Measurements from ENCODE around the gene ZDHHC14. TPM values are rescaled to one million over a fixed set of nuclear protein-coding genes. Genes with fewer than 3 reads are reported as not detected.
A peak's percentile ranks its signal among the peaks of the same experiment; 100 is the strongest.

Gene ZDHHC14
- polyA plus RNA-seq, 1 donor (not counting 4 experiments of a cell fraction or from before 2014, with no cell fraction given) = 6.4 TPM

DNA sequence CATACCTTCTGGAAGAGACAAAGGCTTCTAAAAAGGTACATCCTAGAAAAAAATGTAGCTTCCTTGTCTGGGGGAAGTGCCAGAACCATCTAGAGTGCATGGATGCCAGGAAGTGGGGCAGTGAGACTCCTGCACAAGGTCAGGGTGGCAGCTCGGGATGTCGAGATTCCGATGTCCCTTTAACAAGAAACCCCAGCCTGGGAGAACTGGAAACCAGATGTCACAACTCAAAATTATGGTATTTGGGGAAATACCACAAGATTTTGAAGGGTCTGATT is 168.4 kb downstream of the ZDHHC14 start:
- Histone ChIP-seq H3K36me3 (ENCODE audit: control insufficient read depth in 2 of 2, extremely low read depth in 1 of 2, insufficient read depth in 2 of 2, low read length in 2 of 2) (no peaks in the 10 kb centered on the region), H3K4me1 (ENCODE audit: control insufficient read depth, extremely low read depth, insufficient read depth, low read length) (peaks cover 13% of the 10 kb centered on the region), H3K4me3 (ENCODE audit: control insufficient read depth in 2 of 3, extremely low read depth in 1 of 3, insufficient read depth in 2 of 3, low read depth in 1 of 3, low read length in 3 of 3) (no peak overlapping the region), H3K27me3 (ENCODE audit: control insufficient read depth, extremely low read depth, insufficient read depth, low read length) (no peaks in the 10 kb centered on the region), H3K27ac (ENCODE audit: control insufficient read depth, insufficient read depth, low read length) (no peak overlapping the region), H3K9ac (ENCODE audit: control insufficient read depth, extremely low read depth, insufficient read depth, low read length) (no peak overlapping the region), H3K9me3 (ENCODE audit: control insufficient read depth, low read depth, low read length) (no peaks in the 10 kb centered on the region), H3K9me1 (ENCODE audit: control insufficient read depth, extremely low read depth, insufficient read depth, low read length) (peaks cover 5% of the 10 kb centered on the region), H2AFZ (ENCODE audit: control insufficient read depth, low read length) (no peak overlapping the region), H3K4me2 (ENCODE audit: control insufficient read depth, extremely low read depth, insufficient read depth, low read depth, low read length) (no peak overlapping the region), H4K20me1 (ENCODE audit: control insufficient read depth, extremely low read depth, insufficient read depth, low read length) (no peaks in the 10 kb centered on the region), H3K79me2 (ENCODE audit: control insufficient read depth, insufficient read depth, low read length) (no peaks in the 10 kb centered on the region)
- FAIRE-seq = no peak
- TF ChIP-seq CTCF (optimal IDR thresholded peaks at IDR 0.05 in 1 of 3, IDR thresholded peaks at IDR 0.05 in 1 of 3, conservative IDR thresholded peaks at IDR 0.05 in 1 of 3; ENCODE audit: extremely low read depth in 1 of 3, insufficient read depth in 2 of 3, low read length in 3 of 3) (no peak), EZH2 (IDR thresholded peaks at IDR 0.05; ENCODE audit: low read length) (no peak)
- dilution Hi-C loops (cut with MboI; ENCODE audit: extremely low pct_ligation_motif_present, low sequenced_read_pairs) = no loop called here
- DNase-seq (ENCODE audit: low read depth, low spot score) = no peak

- no peak for DNase-seq (ENCODE audit: low read depth, low spot score)
- dilution Hi-C loops (cut with MboI; ENCODE audit: extremely low pct_ligation_motif_present, low sequenced_read_pairs) = no loop called here
These were observed 169.4 kb downstream of the ZDHHC14 start for GRCh38 chr6:157550114-157550989.

More at GRCh38 chr6:157550114-157550989, 169.4 kb downstream of the ZDHHC14 start:
- H3K4me1 ChIP-seq (ENCODE audit: control insufficient read depth, extremely low read depth, insufficient read depth, low read length) = peaks cover 13% of the 10 kb centered on the region
- H3K36me3 ChIP-seq (ENCODE audit: control insufficient read depth in 2 of 2, extremely low read depth in 1 of 2, insufficient read depth in 2 of 2, low read length in 2 of 2) = no peaks in the 10 kb centered on the region
- FAIRE-seq = no peak
- H3K27me3 ChIP-seq (ENCODE audit: control insufficient read depth, extremely low read depth, insufficient read depth, low read length) = no peaks in the 10 kb centered on the region
- no peak overlapping the region for H2AFZ ChIP-seq (ENCODE audit: control insufficient read depth, low read length)
- no peak for TF ChIP-seq CTCF (optimal IDR thresholded peaks at IDR 0.05 in 1 of 3, IDR thresholded peaks at IDR 0.05 in 1 of 3, conservative IDR thresholded peaks at IDR 0.05 in 1 of 3; ENCODE audit: extremely low read depth in 1 of 3, insufficient read depth in 2 of 3, low read length in 3 of 3)
- TF ChIP-seq EZH2 (IDR thresholded peaks at IDR 0.05; ENCODE audit: low read length) = no peak
- peak overlapping the region; percentile 29 for H3K4me2 ChIP-seq (ENCODE audit: control insufficient read depth, extremely low read depth, insufficient read depth, low read depth, low read length)
- H3K27ac ChIP-seq (ENCODE audit: control insufficient read depth, insufficient read depth, low read length) = no peak overlapping the region
- no peaks in the 10 kb centered on the region for H4K20me1 ChIP-seq (ENCODE audit: control insufficient read depth, extremely low read depth, insufficient read depth, low read length)
- H3K4me3 ChIP-seq (ENCODE audit: control insufficient read depth in 2 of 3, extremely low read depth in 1 of 3, insufficient read depth in 2 of 3, low read depth in 1 of 3, low read length in 3 of 3) = no peak overlapping the region
- H3K9ac ChIP-seq (ENCODE audit: control insufficient read depth, extremely low read depth, insufficient read depth, low read length) = no peak overlapping the region
- peaks cover 5% of the 10 kb centered on the region for H3K9me1 ChIP-seq (ENCODE audit: control insufficient read depth, extremely low read depth, insufficient read depth, low read length)
- no peaks in the 10 kb centered on the region for H3K9me3 ChIP-seq (ENCODE audit: control insufficient read depth, low read depth, low read length)
- H3K79me2 ChIP-seq (ENCODE audit: control insufficient read depth, insufficient read depth, low read length) = no peaks in the 10 kb centered on the region
